ENCODE measurements around the gene OLA1.

DNA sequence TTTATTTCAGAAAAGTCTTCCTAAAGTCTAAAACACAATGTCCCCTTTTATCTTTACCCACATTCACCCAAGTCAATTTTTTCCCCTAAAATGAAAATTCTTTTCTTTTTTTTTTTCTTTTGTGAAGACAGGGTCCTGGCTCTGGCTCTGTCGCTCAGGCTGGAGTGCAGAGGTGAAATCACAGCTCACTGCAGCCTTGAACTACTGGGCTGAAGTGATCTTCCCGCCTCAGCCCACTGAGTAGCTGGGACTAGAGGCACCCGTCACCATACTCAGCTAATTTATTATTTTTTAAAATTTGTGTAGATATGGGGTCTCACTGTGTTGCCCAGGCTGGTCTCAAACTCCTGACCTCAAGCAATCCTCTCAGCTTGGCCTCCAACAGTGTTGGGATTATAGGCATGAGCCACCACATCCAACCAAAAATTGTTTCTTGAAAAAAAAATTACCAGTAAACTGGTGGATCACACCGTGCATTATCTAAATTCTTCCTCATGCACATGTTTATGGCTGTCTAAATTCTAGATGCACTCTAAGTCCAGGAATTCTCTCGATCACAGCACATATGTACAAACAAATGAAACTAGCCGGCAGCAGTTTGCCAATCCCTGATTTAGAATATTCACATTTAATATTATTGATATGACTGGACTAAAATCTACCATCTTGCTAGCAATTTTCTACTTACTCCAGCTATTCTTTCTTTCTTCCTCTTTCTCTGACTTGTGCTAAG is 56.8 kb downstream of the OLA1 start:
- no peak for TF ChIP-seq CTCF (IDR thresholded peaks at IDR 0.05)
- no peak for TF ChIP-seq POLR2A (IDR thresholded peaks at IDR 0.05)

All from uterus (tissue), 2 donors.